ENCODE results near the gene RIPK3. TPM values are rescaled to one million over a fixed set of nuclear protein-coding genes. Genes with fewer than 3 reads are reported as not detected.

Gene RIPK3
- total RNA-seq, 3 donors from 2014 or later (not counting 1 experiment from before 2014, with no cell fraction given) = 36.1 to 58.2 (median 45.5) TPM

- peaks cover 18% of the 10 kb centered on the region for H3K36me3 ChIP-seq (ENCODE audit: control insufficient read depth, insufficient read depth, low read length)
Observed at GRCh38 chr14:24335461-24336171, 4.2 kb downstream of the RIPK3 start.

DNA sequence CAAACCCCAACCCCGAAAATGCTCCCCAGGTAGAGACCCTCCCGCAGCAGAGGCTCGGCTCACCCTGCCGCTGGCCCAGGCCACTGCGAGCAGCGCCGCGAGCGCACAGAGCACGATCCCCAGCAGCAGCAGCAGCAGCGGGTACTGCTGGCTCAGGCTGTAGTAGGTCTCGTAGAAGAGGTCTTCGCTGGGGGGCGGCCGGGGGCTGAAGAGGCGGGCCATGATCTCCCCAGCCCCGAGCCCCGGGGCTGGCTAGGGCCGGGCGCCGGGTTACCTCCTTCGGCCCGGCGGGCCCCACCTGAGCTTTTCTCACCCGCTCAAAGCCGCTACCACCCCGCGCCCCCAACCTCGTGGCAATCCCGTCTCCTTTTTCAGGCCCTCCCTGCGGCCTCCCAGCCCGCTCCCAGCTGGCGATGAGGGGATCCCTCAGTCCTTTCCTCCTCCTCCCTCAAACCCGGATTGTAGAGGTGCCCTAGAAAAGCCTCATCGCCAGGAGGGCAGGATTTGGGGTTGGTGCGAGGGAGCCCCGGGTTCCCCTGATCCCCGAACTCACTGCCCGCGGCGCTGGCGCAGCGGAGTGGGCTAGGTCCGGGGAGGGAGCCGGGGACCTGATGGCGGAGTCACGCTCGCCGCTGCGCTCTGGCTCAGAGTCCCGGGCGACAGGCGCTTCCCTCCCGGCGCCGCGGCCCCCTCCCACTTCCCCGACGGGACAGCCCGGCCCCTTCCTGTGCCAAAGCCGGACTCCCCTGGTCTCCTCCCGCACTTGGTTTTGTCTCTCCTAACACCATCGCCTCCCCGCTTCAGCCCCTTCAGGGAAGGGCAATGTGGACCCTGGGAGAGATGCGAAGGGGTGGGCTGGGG is 5.1 kb downstream of the RIPK3 start, which contains the start of gene ADCY4:
ADCY4 (minus strand) TSS at position 641 of the 861 bp plus-strand sequence; CDS start at position 222, 419 bp downstream.
- WGBS (ENCODE audit: insufficient coverage) = 6% methylated on average over 65 of the region's 65 CpGs
- TF ChIP-seq, protein P1, sequence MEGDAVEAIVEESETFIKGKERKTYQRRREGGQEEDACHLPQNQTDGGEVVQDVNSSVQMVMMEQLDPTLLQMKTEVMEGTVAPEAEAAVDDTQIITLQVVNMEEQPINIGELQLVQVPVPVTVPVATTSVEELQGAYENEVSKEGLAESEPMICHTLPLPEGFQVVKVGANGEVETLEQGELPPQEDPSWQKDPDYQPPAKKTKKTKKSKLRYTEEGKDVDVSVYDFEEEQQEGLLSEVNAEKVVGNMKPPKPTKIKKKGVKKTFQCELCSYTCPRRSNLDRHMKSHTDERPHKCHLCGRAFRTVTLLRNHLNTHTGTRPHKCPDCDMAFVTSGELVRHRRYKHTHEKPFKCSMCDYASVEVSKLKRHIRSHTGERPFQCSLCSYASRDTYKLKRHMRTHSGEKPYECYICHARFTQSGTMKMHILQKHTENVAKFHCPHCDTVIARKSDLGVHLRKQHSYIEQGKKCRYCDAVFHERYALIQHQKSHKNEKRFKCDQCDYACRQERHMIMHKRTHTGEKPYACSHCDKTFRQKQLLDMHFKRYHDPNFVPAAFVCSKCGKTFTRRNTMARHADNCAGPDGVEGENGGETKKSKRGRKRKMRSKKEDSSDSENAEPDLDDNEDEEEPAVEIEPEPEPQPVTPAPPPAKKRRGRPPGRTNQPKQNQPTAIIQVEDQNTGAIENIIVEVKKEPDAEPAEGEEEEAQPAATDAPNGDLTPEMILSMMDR (IDR thresholded peaks at IDR 0.05) = no peak

More at GRCh38 chr14:24335461-24336171, 4.2 kb downstream of the RIPK3 start:
- TF ChIP-seq, protein P1 (IDR thresholded peaks at IDR 0.05) = no peak
- Histone ChIP-seq H3K9me3 (ENCODE audit: control insufficient read depth, insufficient read depth, low read length) (no peaks in the 10 kb centered on the region), H3K4me1 (ENCODE audit: control insufficient read depth, insufficient read depth, low read length) (peaks cover 71% of the 10 kb centered on the region), H3K4me3 (ENCODE audit: low read length) (no peak overlapping the region), H3K27me3 (ENCODE audit: control insufficient read depth, insufficient read depth, low read length) (peaks cover 15% of the 10 kb centered on the region), H3K27ac (ENCODE audit: low read length) (no peak overlapping the region)
- no peak for ATAC-seq
- intact Hi-C loops (cut with micrococcal nuclease) = loop anchor here (10.0 kb wide), 1 partner anchor 819 kb away; no protein-coding TSS in a partner anchor
- H3K27ac Mint-ChIP-seq = no peak overlapping the region
- no peak for DNase-seq
- peak overlapping the region; percentile 61 for H3K4me3 Mint-ChIP-seq
- H3K27me3 Mint-ChIP-seq (ENCODE audit: low read depth in 2 of 2) = peaks cover 14 to 16% of the 10 kb centered on the region in 2 donors
- peaks cover 66 to 79% of the 10 kb centered on the region in 2 donors for H3K4me1 Mint-ChIP-seq
- peaks cover 9% of the 10 kb centered on the region for H3K36me3 Mint-ChIP-seq
- no peaks in the 10 kb centered on the region for H3K9me3 Mint-ChIP-seq
- 77% methylated on average over 12 of the region's 12 CpGs for WGBS (ENCODE audit: insufficient coverage)

DNA sequence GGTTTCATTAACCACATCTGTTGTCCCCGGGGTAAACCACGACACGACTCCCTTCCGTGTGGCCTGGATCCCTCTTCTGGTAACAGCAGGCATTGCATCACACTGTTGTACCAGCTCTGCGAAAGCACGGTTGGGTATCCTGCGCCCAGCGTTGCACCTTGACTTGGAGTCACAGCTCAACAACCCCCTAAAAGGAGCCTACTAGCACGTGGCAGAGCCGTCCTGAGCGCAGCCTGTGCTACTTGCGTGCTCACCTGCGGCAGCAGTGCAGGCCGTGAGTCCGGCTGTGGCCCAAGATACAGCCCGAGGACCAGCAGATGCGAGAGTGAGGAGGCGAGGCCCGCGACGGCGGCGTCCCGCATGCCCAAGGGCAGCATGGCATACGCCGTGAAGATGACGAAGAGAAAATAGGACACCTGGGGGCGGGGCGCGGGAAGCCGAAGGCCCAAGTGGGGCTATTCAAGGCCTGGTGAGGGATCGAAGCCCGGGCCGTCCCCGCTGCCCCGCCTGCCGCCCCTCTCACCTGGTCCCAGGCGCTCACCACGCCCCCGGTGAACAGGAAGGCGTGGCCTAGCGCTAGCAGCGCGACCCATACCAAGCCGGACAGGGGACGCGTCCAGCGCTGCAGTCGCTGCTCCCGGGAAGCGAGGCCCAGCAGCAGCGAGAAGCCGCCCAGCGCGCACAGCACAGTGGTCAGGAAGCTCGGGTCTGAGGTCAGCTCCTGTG is 7.4 kb downstream of the RIPK3 start:
- WGBS (ENCODE audit: insufficient coverage) = 15% methylated on average over 56 of the region's 56 CpGs
- peaks cover 79 to 84% of the 10 kb centered on the region in 2 donors for H3K4me1 Mint-ChIP-seq
- H3K9me3 ChIP-seq (ENCODE audit: control insufficient read depth, insufficient read depth, low read length) = no peaks in the 10 kb centered on the region
- peaks cover 9% of the 10 kb centered on the region for H3K36me3 Mint-ChIP-seq
- ATAC-seq (peak; percentile 57 to 75 (median 59)), DNase-seq (peak; percentile 70 to 96)
- H3K27ac Mint-ChIP-seq = peak overlapping the region; percentile 87 to 88
- TF ChIP-seq, protein P1 (IDR thresholded peaks at IDR 0.05) = peak; percentile 85
- H3K27ac ChIP-seq (ENCODE audit: low read length) = no peak overlapping the region
- peak overlapping the region; percentile 27 for H3K4me3 ChIP-seq (ENCODE audit: low read length)
- H3K27me3 ChIP-seq (ENCODE audit: control insufficient read depth, insufficient read depth, low read length) = peaks cover 15% of the 10 kb centered on the region
- H3K4me1 ChIP-seq (ENCODE audit: control insufficient read depth, insufficient read depth, low read length) = peaks cover 80% of the 10 kb centered on the region
- H3K36me3 ChIP-seq (ENCODE audit: control insufficient read depth, insufficient read depth, low read length) = peaks cover 11% of the 10 kb centered on the region
- intact Hi-C loops (cut with micrococcal nuclease) = loop anchor here (1.0 to 10.0 kb wide), 5 partner anchors 21 to 822 kb away; partner anchors contain the start of genes LTB4R and NFATC4
- H3K9me3 Mint-ChIP-seq = no peaks in the 10 kb centered on the region
- H3K4me3 Mint-ChIP-seq = peak overlapping the region; percentile 93
- peaks cover 14 to 16% of the 10 kb centered on the region in 2 donors for H3K27me3 Mint-ChIP-seq (ENCODE audit: low read depth in 2 of 2)

More for the DNA sequence above, 5.1 kb downstream of the RIPK3 start, which contains the start of gene ADCY4:
- Mint-ChIP-seq H3K9me3 (no peaks in the 10 kb centered on the region), H3K4me3 (peak within 1 kb of the TSS; percentile 47), H3K27me3 (ENCODE audit: low read depth in 2 of 2) (peaks cover 14 to 16% of the 10 kb centered on the region in 2 donors), H3K4me1 (peaks cover 70 to 83% of the 10 kb centered on the region in 2 donors), H3K27ac (peak within 1 kb of the TSS in 1 of 2 donors; percentile 33), H3K36me3 (peaks cover 9% of the 10 kb centered on the region)
- H3K4me3 ChIP-seq (ENCODE audit: low read length) = no peak within 1 kb of the TSS
- peak in 1 of 2 donors; percentile 60 for DNase-seq
- intact Hi-C loops (cut with micrococcal nuclease) = loop anchor here (5.0 to 10.0 kb wide), 3 partner anchors 33 to 820 kb away; partner anchors contain the start of gene NFATC4
- H3K27me3 ChIP-seq (ENCODE audit: control insufficient read depth, insufficient read depth, low read length) = peaks cover 15% of the 10 kb centered on the region
- H3K9me3 ChIP-seq (ENCODE audit: control insufficient read depth, insufficient read depth, low read length) = no peaks in the 10 kb centered on the region
- H3K36me3 ChIP-seq (ENCODE audit: control insufficient read depth, insufficient read depth, low read length) = peaks cover 18% of the 10 kb centered on the region
- H3K27ac ChIP-seq (ENCODE audit: low read length) = no peak within 1 kb of the TSS
- no peak for ATAC-seq
- peaks cover 76% of the 10 kb centered on the region for H3K4me1 ChIP-seq (ENCODE audit: control insufficient read depth, insufficient read depth, low read length)

All from natural killer cell (primary cell).